GM12865 (cell line): ENCODE data around the gene VAMP8.
"Not testable (repeated sequence)": the region's sequence is repeated elsewhere in the genome, so short reads cannot be mapped to it uniquely, and the experiment has no call there.

Source experiments
- DNase-seq: peaks from one replicate; pipeline ENCODE4 v3.0.0; 2010; ENCODE audit warnings: low read depth
- H3K4me3 ChIP-seq: 2 replicates; pipeline ENCODE4 v1.5.1; 2011; ENCODE audit warnings: mild to moderate bottlenecking, low read depth, low read length, control low read depth
- CTCF ChIP-seq: IDR thresholded peaks from 2 replicates; pipeline ENCODE4 v1.5.1; 2011; ENCODE audit warnings: low read length, control low read depth, low read depth, inconsistent platforms; ENCODE audit not compliant: insufficient read depth; ENCODE audit errors: missing control alignments

Gene VAMP8

GRCh38 chr2:85588645-85589044, 11.3 kb downstream of the VAMP8 start:
- no peak for TF ChIP-seq CTCF
- H3K4me3 ChIP-seq, result no peak overlapping the region
- DNase-seq, result no peak

- no peak for TF ChIP-seq CTCF
- no peak for DNase-seq
These were observed 11.8 kb downstream of the VAMP8 start for GRCh38 chr2:85589181-85589580.

GRCh38 chr2:85589982-85590791, 12.8 kb downstream of the VAMP8 start:
- TF ChIP-seq CTCF, result no peak
- H3K4me3 ChIP-seq, result no peak overlapping the region
- no peak for DNase-seq

More at GRCh38 chr2:85589181-85589580, 11.8 kb downstream of the VAMP8 start:
- H3K4me3 ChIP-seq, result no peak overlapping the region

GRCh38 chr2:85590950-85591349, 13.6 kb downstream of the VAMP8 start:
- no peak overlapping the region for H3K4me3 ChIP-seq
- no peak for TF ChIP-seq CTCF
- DNase-seq, result no peak

- DNase-seq, result no peak
- no peak overlapping the region for H3K4me3 ChIP-seq
- TF ChIP-seq CTCF, result no peak
These were observed 14.2 kb downstream of the VAMP8 start for GRCh38 chr2:85591563-85591962.

GRCh38 chr2:85592299-85592698, 14.9 kb downstream of the VAMP8 start:
- DNase-seq, result not testable (repeated sequence)

GRCh38 chr2:85593023-85593422, 15.6 kb downstream of the VAMP8 start:
- no peak for DNase-seq
- H3K4me3 ChIP-seq, result no peak overlapping the region
- no peak for TF ChIP-seq CTCF

More at GRCh38 chr2:85592299-85592698, 14.9 kb downstream of the VAMP8 start:
- not testable (repeated sequence) for H3K4me3 ChIP-seq
